GM12874 (cell line): ENCODE measurements around the gene PIK3R6.

ENCODE experiments used
- CTCF ChIP-seq: IDR thresholded peaks from 2 replicates; pipeline ENCODE4 v1.5.1; 2011; ENCODE audit warnings: low read depth, mild to moderate bottlenecking, control low read depth, low read length, moderate library complexity; ENCODE audit not compliant: insufficient read depth

The PIK3R6 gene

GRCh38 chr17:8893621-8894201 is 26.2 kb upstream of the PIK3R6 start:
- TF ChIP-seq CTCF: no peak

GRCh38 chr17:8893059-8893458 is 25.6 kb upstream of the PIK3R6 start:
- no peak for TF ChIP-seq CTCF

GRCh38 chr17:8892338-8892690 is 24.8 kb upstream of the PIK3R6 start:
- TF ChIP-seq CTCF: no peak

- no peak for TF ChIP-seq CTCF
Measured at GRCh38 chr17:8890671-8891070, 23.2 kb upstream of the PIK3R6 start.

GRCh38 chr17:8889458-8890210 is 22.2 kb upstream of the PIK3R6 start:
- TF ChIP-seq CTCF: no peak

- no peak for TF ChIP-seq CTCF
Measured at GRCh38 chr17:8888704-8889302, 21.3 kb upstream of the PIK3R6 start.

GRCh38 chr17:8887834-8888703 is 20.6 kb upstream of the PIK3R6 start:
- TF ChIP-seq CTCF: no peak
